ENCODE measurements around the gene ACTL7A.
"Not testable (repeated sequence)": the region's sequence is repeated elsewhere in the genome, so short reads cannot be mapped to it uniquely, and the experiment has no call there.

The ACTL7A gene

GRCh38 chr9:108848296-108848695 lies 13.8 kb upstream of the ACTL7A start:
- H3K9ac ChIP-seq (ENCODE audit: low read depth, low read length); H3K4me3 ChIP-seq (ENCODE audit: low read depth, low read length); H3K36me3 ChIP-seq (ENCODE audit: control insufficient read depth, insufficient read depth, low read length); H3K9me3 ChIP-seq (ENCODE audit: control insufficient read depth, insufficient read depth, low read length); H3K27ac ChIP-seq (ENCODE audit: low read depth, low read length); H3K4me1 ChIP-seq (ENCODE audit: control insufficient read depth, insufficient read depth, low read length); H3K27me3 ChIP-seq (ENCODE audit: control insufficient read depth, insufficient read depth, low read length): not testable (repeated sequence)

- Histone ChIP-seq H3K27me3 (ENCODE audit: control insufficient read depth, insufficient read depth, low read length) (no peaks in the 10 kb centered on the region), H3K36me3 (ENCODE audit: control insufficient read depth, insufficient read depth, low read length) (no peaks in the 10 kb centered on the region), H3K4me1 (ENCODE audit: control insufficient read depth, insufficient read depth, low read length) (no peaks in the 10 kb centered on the region), H3K9me3 (ENCODE audit: control insufficient read depth, insufficient read depth, low read length) (no peaks in the 10 kb centered on the region), H3K27ac (ENCODE audit: low read depth, low read length) (no peak overlapping the region), H3K9ac (ENCODE audit: low read depth, low read length) (no peak overlapping the region), H3K4me3 (ENCODE audit: low read depth, low read length) (no peak overlapping the region)
Measured at GRCh38 chr9:108850293-108850897, 11.7 kb upstream of the ACTL7A start.

DNA sequence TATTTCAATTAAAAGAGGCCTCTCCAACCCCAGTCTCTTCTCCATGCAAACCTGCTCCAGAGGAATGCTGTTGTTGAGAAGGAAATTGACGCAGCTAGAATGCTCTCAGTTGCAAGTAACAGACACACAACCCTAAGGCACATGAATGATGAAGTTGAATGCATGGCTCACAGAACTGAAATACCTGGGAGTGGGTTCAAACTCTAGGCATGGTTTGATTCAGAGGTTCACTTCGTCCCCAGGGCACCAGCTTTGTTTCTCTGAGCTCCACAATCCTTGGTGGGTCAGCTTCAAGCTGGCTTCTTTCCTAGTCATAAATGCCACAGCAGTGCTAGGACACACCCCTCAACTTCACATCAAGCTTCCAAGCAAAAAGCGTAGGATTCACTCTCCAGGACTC lies 10.9 kb upstream of the ACTL7A start:
- H3K36me3 ChIP-seq (ENCODE audit: control insufficient read depth, insufficient read depth, low read length), result no peaks in the 10 kb centered on the region
- no peaks in the 10 kb centered on the region for H3K9me3 ChIP-seq (ENCODE audit: control insufficient read depth, insufficient read depth, low read length)
- no peaks in the 10 kb centered on the region for H3K4me1 ChIP-seq (ENCODE audit: control insufficient read depth, insufficient read depth, low read length)
- no peaks in the 10 kb centered on the region for H3K27me3 ChIP-seq (ENCODE audit: control insufficient read depth, insufficient read depth, low read length)
- H3K27ac ChIP-seq (ENCODE audit: low read depth, low read length), result no peak overlapping the region
- no peak overlapping the region for H3K9ac ChIP-seq (ENCODE audit: low read depth, low read length)
- no peak overlapping the region for H3K4me3 ChIP-seq (ENCODE audit: low read depth, low read length)

- H3K9me3 ChIP-seq (ENCODE audit: control insufficient read depth, insufficient read depth, low read length), result no peaks in the 10 kb centered on the region
- no peaks in the 10 kb centered on the region for H3K4me1 ChIP-seq (ENCODE audit: control insufficient read depth, insufficient read depth, low read length)
- H3K4me3 ChIP-seq (ENCODE audit: low read depth, low read length), result no peak overlapping the region
- H3K27ac ChIP-seq (ENCODE audit: low read depth, low read length), result no peak overlapping the region
- no peaks in the 10 kb centered on the region for H3K36me3 ChIP-seq (ENCODE audit: control insufficient read depth, insufficient read depth, low read length)
- no peaks in the 10 kb centered on the region for H3K27me3 ChIP-seq (ENCODE audit: control insufficient read depth, insufficient read depth, low read length)
- no peak overlapping the region for H3K9ac ChIP-seq (ENCODE audit: low read depth, low read length)
Measured at GRCh38 chr9:108852079-108852478, 10.0 kb upstream of the ACTL7A start.

- no peak overlapping the region for H3K27ac ChIP-seq (ENCODE audit: low read depth, low read length)
- no peak overlapping the region for H3K4me3 ChIP-seq (ENCODE audit: low read depth, low read length)
- H3K9me3 ChIP-seq (ENCODE audit: control insufficient read depth, insufficient read depth, low read length), result no peaks in the 10 kb centered on the region
- no peaks in the 10 kb centered on the region for H3K27me3 ChIP-seq (ENCODE audit: control insufficient read depth, insufficient read depth, low read length)
- H3K9ac ChIP-seq (ENCODE audit: low read depth, low read length), result no peak overlapping the region
- no peaks in the 10 kb centered on the region for H3K4me1 ChIP-seq (ENCODE audit: control insufficient read depth, insufficient read depth, low read length)
- no peaks in the 10 kb centered on the region for H3K36me3 ChIP-seq (ENCODE audit: control insufficient read depth, insufficient read depth, low read length)
Measured at GRCh38 chr9:108854094-108854493, 8.0 kb upstream of the ACTL7A start.

DNA sequence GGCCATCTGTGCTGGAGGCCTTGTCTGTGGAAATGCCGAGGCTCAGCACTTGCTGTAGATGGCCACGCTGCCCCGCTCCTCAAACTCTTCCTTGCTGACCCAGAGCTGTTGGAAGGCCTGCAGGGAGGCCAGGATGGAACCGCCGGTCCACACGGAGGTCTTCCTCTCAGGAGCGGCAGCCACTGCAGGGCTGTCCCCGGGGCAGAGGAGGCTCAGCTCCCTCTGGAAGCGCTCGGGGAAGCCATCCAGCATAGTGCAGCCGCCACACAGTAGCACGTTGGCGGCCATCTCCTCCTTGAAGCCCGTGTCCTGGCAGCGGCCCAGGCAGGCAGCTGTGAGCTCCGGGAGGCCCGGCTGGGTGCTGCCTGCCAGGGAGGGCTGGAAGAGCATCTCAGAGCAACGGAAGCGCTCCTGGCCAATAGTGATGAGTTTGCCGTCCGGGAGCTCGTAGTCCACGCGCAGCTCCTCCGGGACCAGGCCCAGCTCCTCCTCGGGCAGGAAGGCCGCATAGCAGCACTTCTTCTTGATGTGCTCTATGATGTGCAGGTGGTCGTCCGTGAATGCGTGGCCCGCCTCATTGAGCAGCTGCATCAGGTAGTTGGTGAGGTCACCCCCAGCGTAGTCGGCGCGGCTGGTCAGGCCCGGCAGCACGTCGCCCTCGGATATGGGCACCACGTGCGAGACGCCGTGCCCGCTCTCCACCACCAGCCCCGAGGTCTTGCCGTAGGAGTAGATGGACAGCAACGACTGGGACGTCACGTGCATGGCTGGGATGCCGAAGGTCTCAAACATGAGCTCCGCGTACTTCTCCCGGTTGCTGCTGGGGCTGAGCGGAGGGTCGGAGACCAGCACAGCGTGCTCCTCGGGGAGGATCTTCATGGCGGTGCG lies 7.2 kb upstream of the ACTL7A start:
- Histone ChIP-seq H3K9ac (ENCODE audit: low read depth, low read length) (no peak overlapping the region), H3K9me3 (ENCODE audit: control insufficient read depth, insufficient read depth, low read length) (no peaks in the 10 kb centered on the region), H3K4me1 (ENCODE audit: control insufficient read depth, insufficient read depth, low read length) (no peaks in the 10 kb centered on the region), H3K27me3 (ENCODE audit: control insufficient read depth, insufficient read depth, low read length) (no peaks in the 10 kb centered on the region), H3K27ac (ENCODE audit: low read depth, low read length) (no peak overlapping the region), H3K4me3 (ENCODE audit: low read depth, low read length) (no peak overlapping the region), H3K36me3 (ENCODE audit: control insufficient read depth, insufficient read depth, low read length) (no peaks in the 10 kb centered on the region)

DNA sequence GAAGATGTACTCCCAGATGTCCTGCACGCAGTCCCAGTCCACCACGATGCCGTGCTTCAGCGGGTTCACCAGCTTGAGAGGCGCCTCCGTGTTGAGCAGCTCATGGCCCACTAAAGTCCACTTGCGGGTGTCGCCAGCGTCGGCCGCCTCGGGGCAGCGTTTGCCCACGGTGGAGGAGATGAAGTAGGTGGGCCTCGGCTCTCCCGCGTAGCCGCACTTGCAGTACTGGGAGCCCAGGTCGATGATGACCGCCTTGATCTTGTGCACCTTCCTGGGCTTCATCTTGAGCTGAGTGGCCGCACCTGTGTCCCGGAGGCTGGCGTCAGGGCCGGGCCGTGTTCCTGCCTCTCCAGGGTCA lies 6.6 kb upstream of the ACTL7A start:
- Histone ChIP-seq H3K27ac (ENCODE audit: low read depth, low read length) (no peak overlapping the region), H3K9ac (ENCODE audit: low read depth, low read length) (no peak overlapping the region), H3K9me3 (ENCODE audit: control insufficient read depth, insufficient read depth, low read length) (no peaks in the 10 kb centered on the region), H3K36me3 (ENCODE audit: control insufficient read depth, insufficient read depth, low read length) (no peaks in the 10 kb centered on the region), H3K27me3 (ENCODE audit: control insufficient read depth, insufficient read depth, low read length) (no peaks in the 10 kb centered on the region), H3K4me3 (ENCODE audit: low read depth, low read length) (no peak overlapping the region), H3K4me1 (ENCODE audit: control insufficient read depth, insufficient read depth, low read length) (no peaks in the 10 kb centered on the region)

GRCh38 chr9:108855888-108856287 lies 6.2 kb upstream of the ACTL7A start, which contains the start of gene ACTL7B:
TSS of gene ACTL7B (minus strand) at chr9:108855986. CDS start at chr9:108855930, 56 bp downstream.
- no peaks in the 10 kb centered on the region for H3K27me3 ChIP-seq (ENCODE audit: control insufficient read depth, insufficient read depth, low read length)
- no peaks in the 10 kb centered on the region for H3K36me3 ChIP-seq (ENCODE audit: control insufficient read depth, insufficient read depth, low read length)
- H3K9ac ChIP-seq (ENCODE audit: low read depth, low read length), result no peak within 1 kb of the TSS
- H3K27ac ChIP-seq (ENCODE audit: low read depth, low read length), result no peak within 1 kb of the TSS
- no peaks in the 10 kb centered on the region for H3K9me3 ChIP-seq (ENCODE audit: control insufficient read depth, insufficient read depth, low read length)
- no peaks in the 10 kb centered on the region for H3K4me1 ChIP-seq (ENCODE audit: control insufficient read depth, insufficient read depth, low read length)
- H3K4me3 ChIP-seq (ENCODE audit: low read depth, low read length), result no peak within 1 kb of the TSS

DNA sequence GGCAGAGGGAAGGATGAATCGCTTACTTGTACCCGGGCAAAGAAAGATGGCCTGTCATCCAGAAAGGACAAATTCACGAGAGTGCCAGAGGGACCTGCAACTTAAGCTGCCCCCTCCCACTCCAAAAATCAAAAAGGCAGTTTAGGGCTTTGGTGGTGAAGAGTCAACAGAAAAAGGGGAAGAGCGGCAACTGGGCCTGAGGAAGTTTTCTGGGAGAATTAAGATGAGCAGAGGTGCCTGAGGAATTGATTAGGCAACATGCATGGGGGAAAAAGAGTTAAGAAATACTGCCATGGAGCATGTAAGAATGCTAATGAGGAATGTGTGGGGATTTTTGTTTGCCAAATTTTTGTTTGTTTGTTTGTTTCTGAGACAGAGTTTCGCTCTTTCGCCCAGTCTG lies 4.5 kb upstream of the ACTL7A start:
- Histone ChIP-seq H3K27me3 (ENCODE audit: control insufficient read depth, insufficient read depth, low read length) (no peaks in the 10 kb centered on the region), H3K9me3 (ENCODE audit: control insufficient read depth, insufficient read depth, low read length) (no peaks in the 10 kb centered on the region), H3K27ac (ENCODE audit: low read depth, low read length) (no peak overlapping the region), H3K36me3 (ENCODE audit: control insufficient read depth, insufficient read depth, low read length) (no peaks in the 10 kb centered on the region), H3K4me3 (ENCODE audit: low read depth, low read length) (no peak overlapping the region), H3K4me1 (ENCODE audit: control insufficient read depth, insufficient read depth, low read length) (no peaks in the 10 kb centered on the region), H3K9ac (ENCODE audit: low read depth, low read length) (no peak overlapping the region)

DNA sequence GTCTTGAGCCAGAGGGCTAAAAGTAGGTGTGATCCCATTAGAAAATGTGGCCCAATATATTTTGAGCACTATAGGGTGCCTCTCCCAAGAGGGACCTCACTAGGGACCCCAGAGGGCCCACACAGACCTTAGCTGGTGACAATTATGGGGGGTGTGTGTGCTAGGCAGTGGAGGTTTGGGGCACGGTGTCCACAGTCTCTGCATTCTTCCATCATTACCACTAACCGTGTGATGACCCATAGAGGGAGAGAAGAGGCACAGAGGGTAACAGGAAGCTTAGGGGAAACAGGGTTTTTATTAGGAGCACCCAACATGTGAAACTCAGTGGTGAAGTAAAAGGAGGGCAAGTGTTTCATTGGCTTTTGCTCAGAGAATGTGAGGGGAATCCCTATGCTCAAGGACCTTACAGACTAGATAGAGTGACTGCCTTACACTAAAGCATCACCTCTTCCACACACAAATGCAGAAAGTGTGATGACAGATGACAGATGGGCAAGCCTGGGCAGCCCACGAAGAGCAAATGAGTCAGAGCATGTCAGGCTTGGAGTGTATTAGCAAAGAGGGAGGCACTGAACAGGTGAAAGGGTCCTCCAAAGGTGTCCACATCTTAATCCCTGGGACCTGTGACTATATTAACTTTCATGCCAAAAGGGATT lies 2.5 kb upstream of the ACTL7A start:
- Histone ChIP-seq H3K27ac (ENCODE audit: low read depth, low read length) (no peak overlapping the region), H3K9ac (ENCODE audit: low read depth, low read length) (no peak overlapping the region), H3K27me3 (ENCODE audit: control insufficient read depth, insufficient read depth, low read length) (no peaks in the 10 kb centered on the region), H3K36me3 (ENCODE audit: control insufficient read depth, insufficient read depth, low read length) (no peaks in the 10 kb centered on the region), H3K4me3 (ENCODE audit: low read depth, low read length) (no peak overlapping the region), H3K9me3 (ENCODE audit: control insufficient read depth, insufficient read depth, low read length) (no peaks in the 10 kb centered on the region), H3K4me1 (ENCODE audit: control insufficient read depth, insufficient read depth, low read length) (no peaks in the 10 kb centered on the region)

DNA sequence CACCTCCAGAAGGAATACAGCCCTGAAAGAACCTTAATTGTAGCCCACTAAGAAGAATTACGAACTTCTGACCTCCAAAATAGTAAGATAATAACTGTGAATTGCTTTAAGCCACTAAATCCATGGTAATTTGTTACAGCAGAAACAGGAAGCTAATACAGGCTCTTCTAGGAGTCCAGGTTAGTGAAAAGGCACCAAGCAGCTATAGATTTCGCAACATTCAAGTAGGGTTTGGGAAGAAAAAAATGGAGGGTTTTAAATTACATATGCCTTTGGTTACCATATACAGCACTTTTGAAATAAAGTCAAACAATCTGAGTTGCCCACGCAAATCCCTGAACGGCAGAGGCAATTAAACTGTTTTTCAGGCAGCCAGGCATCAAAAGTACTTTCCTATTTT lies 1.7 kb upstream of the ACTL7A start:
- H3K27me3 ChIP-seq (ENCODE audit: control insufficient read depth, insufficient read depth, low read length), result no peaks in the 10 kb centered on the region

More for the DNA sequence above, 1.7 kb upstream of the ACTL7A start:
- H3K4me1 ChIP-seq (ENCODE audit: control insufficient read depth, insufficient read depth, low read length), result no peaks in the 10 kb centered on the region
- no peaks in the 10 kb centered on the region for H3K36me3 ChIP-seq (ENCODE audit: control insufficient read depth, insufficient read depth, low read length)
- H3K4me3 ChIP-seq (ENCODE audit: low read depth, low read length), result no peak overlapping the region
- no peaks in the 10 kb centered on the region for H3K9me3 ChIP-seq (ENCODE audit: control insufficient read depth, insufficient read depth, low read length)
- H3K27ac ChIP-seq (ENCODE audit: low read depth, low read length), result no peak overlapping the region
- no peak overlapping the region for H3K9ac ChIP-seq (ENCODE audit: low read depth, low read length)
